Small intestine (tissue), 7 donors: ENCODE measurements around the gene PHACTR1. TPM values are rescaled to one million over a fixed set of nuclear protein-coding genes. Genes with fewer than 3 reads are reported as not detected.

Source experiments
- DNase-seq, 2 donors: peaks; one replicate each; pipeline versions ENCODE4 v3.0.0 to v3.0.0-alpha.2; 2013
- FAIRE-seq: peaks from 2 replicates; lab custom pipeline; 2012; peaks lifted over from hg19 to GRCh38; lab: Jason Lieb, UNC
- H3K27ac ChIP-seq, 3 donors: one replicate each; pipeline ENCODE4 v1.5.1; 2013; ENCODE audit warnings: low read length in 2 of 3, mild to moderate bottlenecking in 2 of 3, control low read depth in 1 of 3, inconsistent platforms in 1 of 3, low read depth in 1 of 3, moderate library complexity in 1 of 3
- H3K27me3 ChIP-seq, 3 donors: one replicate each; pipeline ENCODE4 v1.6.1; 2013; ENCODE audit warnings: low read length in 3 of 3, inconsistent platforms in 1 of 3; ENCODE audit not compliant: control insufficient read depth in 3 of 3, insufficient read depth in 3 of 3
- H3K36me3 ChIP-seq, 3 donors: one replicate each; pipeline ENCODE4 v1.6.1; 2013; ENCODE audit warnings: low read length in 3 of 3, inconsistent platforms in 1 of 3, low read depth in 1 of 3, mild to moderate bottlenecking in 1 of 3, moderate library complexity in 1 of 3; ENCODE audit not compliant: control insufficient read depth in 3 of 3, insufficient read depth in 2 of 3
- H3K4me1 ChIP-seq, 3 donors: one replicate each; pipeline ENCODE4 v1.6.1; 2013; ENCODE audit warnings: low read length in 2 of 3, inconsistent platforms in 1 of 3, low read depth in 1 of 3, mild to moderate bottlenecking in 1 of 3, moderate library complexity in 1 of 3; ENCODE audit not compliant: control insufficient read depth in 3 of 3, insufficient read depth in 2 of 3
- H3K4me3 ChIP-seq, 3 donors: one replicate each; pipeline ENCODE4 v1.5.1; 2013; ENCODE audit warnings: low read length in 3 of 3, control low read depth in 1 of 3, inconsistent platforms in 1 of 3, low read depth in 1 of 3, mild to moderate bottlenecking in 1 of 3, moderate library complexity in 1 of 3
- H3K9me3 ChIP-seq, 2 donors: one replicate each; pipeline ENCODE4 v1.6.1; 2013; ENCODE audit warnings: low read depth in 1 of 2, low read length in 1 of 2; ENCODE audit not compliant: control insufficient read depth in 2 of 2, insufficient read depth in 1 of 2
- WGBS, 3 donors: extraction: QIAGEN DNeasy Blood & Tissue Kit; methylation state at CpG; one replicate each; pipeline ENCODE4 v1.1.7; 2013; 5-methylcytosine and 5-hydroxymethylcytosine counted together
- polyA plus RNA-seq, 4 donors: library from polyadenylated mRNA; stranded (reverse) in 3 of 4; unstranded in 1 of 4; fragments of 200-250 nt in 3 of 4; fragments of 120-200 nt in 1 of 4; gene quantifications; one replicate each; pipeline versions ENCODE4 v1.2.1 to v1.2.3, GENCODE V29; 2013
- donor health status: healthy with polysubstance abuse.
- donor health status: control.
- donor health status: control.
- donor health status: Bipolar disorder and iron deficiency.
- donor health status: healthy.

The PHACTR1 gene
- polyA plus RNA-seq, 4 donors = 0.67 to 3.8 (median 1.8) TPM

DNA sequence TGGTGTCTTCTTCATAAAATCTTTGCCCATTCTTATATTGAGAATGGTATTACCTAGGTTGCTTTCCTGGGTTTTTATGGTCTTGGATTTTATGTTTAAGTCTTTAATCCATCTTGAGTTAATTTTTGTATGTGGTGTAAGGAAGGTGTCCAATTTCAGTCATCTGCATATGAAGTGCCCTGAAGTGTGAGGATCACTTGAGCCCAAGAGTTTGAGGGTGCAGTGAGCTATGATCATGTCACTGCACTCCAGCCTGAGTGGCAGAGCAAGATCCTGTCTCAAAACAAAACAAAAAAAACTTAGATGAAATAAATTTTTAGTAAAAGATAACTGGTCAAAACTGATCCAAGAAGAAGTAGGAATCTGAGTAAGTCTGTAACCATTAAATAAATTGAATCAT lies 396.4 kb downstream of the PHACTR1 start:
- Histone ChIP-seq H3K27ac (no peak overlapping the region), H3K4me3 (no peak overlapping the region), H3K27me3 (no peaks in the 10 kb centered on the region), H3K36me3 (no peaks in the 10 kb centered on the region), H3K4me1 (no peaks in the 10 kb centered on the region), H3K9me3 (no peaks in the 10 kb centered on the region)
- FAIRE-seq = no peak
- DNase-seq = no peak

DNA sequence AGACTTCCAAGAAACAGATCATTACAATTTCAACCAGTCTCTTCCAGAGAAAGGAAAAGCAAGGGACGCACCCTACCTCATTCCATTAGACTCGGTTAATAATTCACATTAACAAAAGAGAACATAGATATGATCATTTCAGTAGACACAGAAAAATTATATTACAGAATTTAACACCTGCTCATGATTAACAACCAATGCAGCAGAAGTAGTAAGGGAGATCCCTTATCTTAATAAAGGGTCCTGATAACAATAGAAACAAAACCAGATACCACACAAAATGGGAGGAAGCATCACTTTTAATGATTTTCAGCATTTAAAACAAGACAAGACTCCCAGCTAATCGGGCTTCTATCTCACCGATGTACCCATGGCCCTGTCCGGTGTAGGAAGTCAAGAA lies 396.8 kb downstream of the PHACTR1 start:
- Histone ChIP-seq H3K27ac (no peak overlapping the region), H3K36me3 (no peaks in the 10 kb centered on the region), H3K27me3 (no peaks in the 10 kb centered on the region), H3K4me3 (no peak overlapping the region), H3K9me3 (no peaks in the 10 kb centered on the region), H3K4me1 (no peaks in the 10 kb centered on the region)
- FAIRE-seq (no peak), DNase-seq (peak in 1 of 2 donors; percentile 16)
- whole genome bisulfite sequencing, 3 donors = 21 to 64% (median 39%) methylated on average over 5 of the region's 5 CpGs

DNA sequence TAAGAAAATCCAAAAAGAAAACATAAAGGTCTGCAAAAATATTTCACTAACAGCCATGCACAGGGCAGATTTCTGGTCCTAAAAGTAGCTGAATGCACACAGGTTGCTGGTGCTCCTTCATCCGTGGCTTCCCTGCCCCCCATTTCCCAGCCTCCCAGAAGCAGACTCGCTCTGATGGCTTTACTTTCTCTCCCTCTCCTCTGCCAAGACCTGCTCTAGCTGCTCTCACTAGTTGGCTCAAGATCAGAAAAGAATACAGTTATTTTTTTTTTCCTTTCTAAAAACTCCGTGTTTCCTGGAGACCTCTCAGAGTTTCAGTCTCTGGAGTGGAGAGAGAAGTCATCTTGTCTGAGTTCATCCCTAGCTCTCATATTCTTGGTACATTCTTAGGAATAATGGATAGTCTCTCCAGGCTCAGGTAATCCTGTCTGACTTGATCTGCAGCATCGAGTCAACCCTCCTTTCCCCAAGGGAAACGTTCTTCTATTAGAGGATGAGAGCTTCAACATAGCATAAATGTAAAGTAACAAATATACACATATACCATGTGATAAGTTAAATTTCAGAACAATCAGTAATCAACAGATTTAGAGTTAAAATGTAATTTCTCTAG lies 397.5 kb downstream of the PHACTR1 start:
- H3K4me3 ChIP-seq = no peak overlapping the region
- WGBS, 3 donors = 12 to 28% (median 13%) methylated on average over 5 of the region's 5 CpGs
- FAIRE-seq = no peak
- no peak overlapping the region for H3K27ac ChIP-seq
- DNase-seq = no peak
- H3K27me3 ChIP-seq = no peaks in the 10 kb centered on the region
- no peaks in the 10 kb centered on the region for H3K36me3 ChIP-seq
- no peaks in the 10 kb centered on the region for H3K9me3 ChIP-seq
- H3K4me1 ChIP-seq = no peaks in the 10 kb centered on the region

DNA sequence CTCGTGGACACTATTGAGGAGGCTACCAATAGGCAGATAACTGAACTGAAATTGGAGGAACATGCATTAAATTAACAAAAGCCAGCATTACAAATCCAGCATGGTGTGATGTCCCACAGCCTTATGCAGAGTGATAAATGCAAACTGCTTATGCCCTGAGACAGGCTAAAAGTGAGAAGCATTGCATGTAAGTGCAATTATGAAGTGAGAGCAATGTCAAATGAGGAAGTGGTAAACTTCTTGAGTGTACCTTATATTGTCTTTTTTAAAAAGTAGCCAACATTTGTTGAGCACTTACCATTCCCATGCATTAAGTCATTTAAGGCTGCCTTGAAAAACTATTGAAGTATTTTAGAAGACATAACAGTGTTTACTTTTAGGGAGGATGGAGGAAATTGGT lies 399.6 kb downstream of the PHACTR1 start:
- Histone ChIP-seq H3K27me3 (peaks cover 0 to 10% (median 0%) of the 10 kb centered on the region in 3 donors), H3K36me3 (no peaks in the 10 kb centered on the region), H3K4me1 (no peaks in the 10 kb centered on the region), H3K4me3 (no peak overlapping the region), H3K27ac (no peak overlapping the region), H3K9me3 (no peaks in the 10 kb centered on the region)
- FAIRE-seq (no peak), DNase-seq (no peak)
- 81 to 82% (median 81%) methylated on average over 1 of the region's 1 CpG for WGBS, 3 donors

DNA sequence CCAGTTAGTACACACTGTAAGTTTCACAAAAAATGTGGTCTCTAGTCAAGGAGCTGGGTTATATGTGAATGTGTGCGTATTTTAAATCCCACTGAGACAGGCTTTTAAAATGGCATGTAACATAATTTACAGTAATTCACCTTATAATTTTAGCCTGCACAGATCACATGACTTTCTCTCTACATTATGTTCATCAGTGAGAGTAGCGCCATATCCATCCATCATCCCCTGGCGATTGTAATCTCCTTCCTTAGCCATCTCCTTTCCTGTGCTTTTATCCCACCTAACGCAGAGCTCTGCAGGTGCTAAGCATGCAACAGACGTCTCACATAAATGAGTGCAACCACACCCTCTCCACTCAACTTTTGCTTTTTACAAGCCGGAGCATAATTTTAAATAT lies 401.0 kb downstream of the PHACTR1 start:
- WGBS, 3 donors = 68 to 76% (median 73%) methylated on average over 6 of the region's 6 CpGs
- FAIRE-seq = no peak
- no peaks in the 10 kb centered on the region for H3K36me3 ChIP-seq
- no peak overlapping the region for H3K27ac ChIP-seq
- DNase-seq = no peak
- H3K4me3 ChIP-seq = no peak overlapping the region
- no peaks in the 10 kb centered on the region for H3K4me1 ChIP-seq
- peaks cover 0 to 10% (median 0%) of the 10 kb centered on the region in 3 donors for H3K27me3 ChIP-seq
- no peaks in the 10 kb centered on the region for H3K9me3 ChIP-seq

DNA sequence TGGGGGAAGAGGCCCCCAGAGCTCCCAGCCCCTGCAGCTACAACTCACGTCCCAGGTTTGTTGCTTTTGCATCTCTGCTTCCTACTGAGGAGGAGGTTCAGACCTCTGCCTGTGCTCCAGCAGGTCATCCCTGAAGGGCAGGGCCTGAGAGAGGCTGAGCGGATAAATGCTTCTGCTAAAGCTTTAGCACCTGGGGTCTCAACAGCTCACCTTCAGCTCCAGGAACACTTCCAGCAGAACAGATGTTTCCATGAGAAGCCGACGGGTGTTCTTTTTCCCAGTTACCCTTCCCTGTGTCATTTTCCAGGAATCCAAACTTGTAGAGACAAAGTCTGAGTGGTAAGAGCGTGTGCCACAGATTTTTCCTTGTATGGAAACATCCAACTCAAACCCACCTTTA lies 403.0 kb downstream of the PHACTR1 start:
- Histone ChIP-seq H3K4me3 (no peak overlapping the region), H3K27me3 (peaks cover 0 to 10% (median 0%) of the 10 kb centered on the region in 3 donors), H3K27ac (no peak overlapping the region), H3K36me3 (no peaks in the 10 kb centered on the region), H3K4me1 (no peaks in the 10 kb centered on the region), H3K9me3 (no peaks in the 10 kb centered on the region)
- DNase-seq (no peak), FAIRE-seq (no peak)
- WGBS, 3 donors = 81 to 88% (median 86%) methylated on average over 5 of the region's 5 CpGs

DNA sequence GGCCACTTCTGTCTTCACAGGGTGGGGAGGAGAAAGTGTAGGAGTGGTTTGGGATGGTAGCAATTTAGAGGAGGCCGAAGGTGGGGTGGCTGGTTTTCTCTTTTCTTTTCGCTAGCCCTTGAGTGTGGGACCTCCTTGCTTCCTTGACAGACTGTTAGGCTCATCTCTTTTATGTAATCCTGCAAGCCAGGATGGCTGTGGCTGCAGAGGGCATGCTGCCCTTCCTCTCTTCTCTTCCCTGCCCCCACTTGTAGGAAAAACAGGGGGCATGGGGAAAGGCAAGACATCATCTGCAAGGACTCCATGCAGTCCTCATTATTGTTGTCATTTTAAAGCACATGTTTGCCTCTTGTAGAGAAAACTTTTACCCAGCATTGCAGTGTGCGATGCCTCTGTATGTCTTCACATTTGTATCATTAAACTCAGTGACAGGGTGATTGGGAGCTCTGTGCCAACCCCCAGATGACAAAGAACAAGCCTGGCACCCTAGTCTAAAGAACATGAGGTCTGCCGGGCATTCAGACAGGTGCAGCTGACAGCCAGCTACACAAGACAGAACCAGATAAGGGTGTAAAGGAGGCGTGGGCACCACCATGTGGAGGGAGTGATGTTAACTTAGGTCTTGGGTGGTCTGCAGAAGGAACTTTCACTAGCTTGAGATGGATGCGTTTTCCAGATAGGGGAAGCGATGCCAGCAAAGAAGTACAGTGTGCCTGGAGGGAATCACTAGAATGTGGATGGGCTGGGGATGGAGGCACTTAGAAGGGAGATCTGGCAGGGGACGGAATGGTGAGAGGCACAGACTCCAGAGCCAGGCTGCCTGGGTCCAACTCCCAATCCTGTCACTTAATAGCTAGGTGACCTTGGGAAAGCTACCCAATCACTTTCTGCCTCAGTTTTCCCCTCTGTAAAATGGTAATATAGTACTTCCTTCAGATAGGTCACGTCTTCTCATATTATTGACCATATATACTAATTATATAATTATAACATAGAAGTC lies 404.2 kb downstream of the PHACTR1 start:
- Histone ChIP-seq H3K27me3 (peaks cover 0 to 10% (median 0%) of the 10 kb centered on the region in 3 donors), H3K36me3 (no peaks in the 10 kb centered on the region), H3K9me3 (no peaks in the 10 kb centered on the region), H3K4me1 (no peaks in the 10 kb centered on the region), H3K27ac (no peak overlapping the region), H3K4me3 (no peak overlapping the region)
- FAIRE-seq (no peak), DNase-seq (no peak)
- WGBS, 3 donors = 47 to 59% (median 52%) methylated on average over 9 of the region's 9 CpGs

DNA sequence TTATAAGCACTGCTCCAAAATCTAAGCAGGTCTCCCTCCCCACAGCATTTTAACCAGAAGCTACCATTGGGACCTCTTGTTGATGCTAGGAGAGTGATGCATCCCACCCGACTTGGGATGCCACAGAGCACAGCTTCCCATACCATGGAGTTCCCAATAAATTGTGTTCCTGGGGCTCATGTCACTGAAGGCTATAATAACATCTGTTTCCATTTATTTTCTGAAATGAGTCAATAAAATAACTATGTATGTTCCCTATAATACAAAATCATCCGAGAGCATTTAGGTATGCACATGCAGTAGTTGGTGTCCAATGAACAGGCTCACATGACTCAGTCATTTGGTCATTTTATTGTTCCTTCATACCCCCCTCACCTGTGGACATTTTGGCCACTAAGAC lies 407.6 kb downstream of the PHACTR1 start:
- no peak for FAIRE-seq
- Histone ChIP-seq H3K4me1 (no peaks in the 10 kb centered on the region), H3K9me3 (no peaks in the 10 kb centered on the region), H3K27ac (no peak overlapping the region), H3K4me3 (no peak overlapping the region), H3K27me3 (peaks cover 0 to 10% (median 0%) of the 10 kb centered on the region in 3 donors), H3K36me3 (no peaks in the 10 kb centered on the region)
- DNase-seq = no peak
- WGBS, 3 donors = 82 to 89% (median 88%) methylated on average over 2 of the region's 2 CpGs
